HG03469 (cell line): ENCODE data around the gene TGFBR3.
"Not testable (repeated sequence)": the region's sequence is repeated elsewhere in the genome, so short reads cannot be mapped to it uniquely, and the experiment has no call there.

ENCODE experiments used
- ATAC-seq: cut with Tn5 transposase; IDR thresholded peaks from one replicate; pipeline ENCODE4 v1.9.1; 2021; ENCODE audit warnings: mild to moderate bottlenecking, moderate library complexity, moderate number of reproducible peaks; ENCODE audit not compliant: unreplicated experiment

The TGFBR3 gene

DNA sequence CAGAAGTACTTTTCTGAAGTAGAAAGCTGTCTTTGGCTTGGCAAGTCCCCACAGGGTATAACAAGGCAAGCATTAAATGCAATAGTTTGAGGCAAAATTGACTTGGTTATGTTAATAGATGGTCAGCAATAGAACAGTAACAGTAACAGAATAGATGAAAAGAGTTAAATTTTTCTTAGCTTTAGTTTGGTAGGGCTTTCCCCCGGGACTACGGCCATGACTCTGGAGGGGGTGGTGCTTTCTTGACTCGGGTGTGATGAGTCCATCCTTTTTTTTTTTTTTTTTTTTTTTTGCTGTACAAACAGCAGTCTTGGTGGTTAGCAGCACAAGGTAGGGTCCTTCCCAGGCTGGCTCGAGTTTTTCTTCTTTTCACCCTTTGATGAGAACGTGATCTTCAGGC is 219.3 kb downstream of the TGFBR3 start:
- not testable (repeated sequence) for ATAC-seq

DNA sequence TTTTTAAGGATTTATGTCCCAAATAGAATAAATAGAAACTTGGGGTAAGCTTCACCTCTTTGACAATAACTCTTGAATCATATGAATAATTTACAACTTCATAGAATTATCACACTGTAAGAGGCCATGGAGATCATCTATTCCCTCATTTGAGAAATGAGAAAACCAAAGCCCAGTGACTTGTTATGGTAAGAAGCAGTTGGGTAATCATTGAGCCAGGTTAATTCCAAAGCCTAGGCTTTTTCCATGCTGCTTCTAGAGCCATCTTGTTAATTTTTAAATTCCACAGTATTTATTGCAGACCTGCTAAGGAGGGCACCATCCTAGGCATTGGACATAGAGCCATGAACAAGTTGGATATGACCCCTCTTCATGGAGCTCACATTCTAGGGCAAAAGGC is 224.8 kb downstream of the TGFBR3 start:
- ATAC-seq = no peak

DNA sequence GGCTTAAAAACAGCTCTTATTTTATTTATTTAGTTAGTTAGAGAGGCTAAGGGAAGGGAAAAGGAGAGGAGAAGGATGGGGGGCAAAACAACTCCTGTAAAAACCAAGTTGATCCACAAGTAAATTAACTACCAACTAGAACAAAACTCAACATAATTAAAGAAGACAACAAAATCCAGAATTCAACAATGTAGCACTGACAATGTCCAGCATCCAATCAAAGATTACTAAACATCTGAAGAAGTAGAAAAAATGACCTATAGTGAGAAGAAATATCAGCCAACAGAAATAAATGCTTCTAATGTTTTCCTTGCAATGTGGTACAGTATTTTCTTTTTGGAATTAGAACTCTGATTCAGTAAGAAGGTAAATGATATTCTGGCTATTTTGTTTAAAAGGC is 225.2 kb downstream of the TGFBR3 start:
- ATAC-seq = no peak

DNA sequence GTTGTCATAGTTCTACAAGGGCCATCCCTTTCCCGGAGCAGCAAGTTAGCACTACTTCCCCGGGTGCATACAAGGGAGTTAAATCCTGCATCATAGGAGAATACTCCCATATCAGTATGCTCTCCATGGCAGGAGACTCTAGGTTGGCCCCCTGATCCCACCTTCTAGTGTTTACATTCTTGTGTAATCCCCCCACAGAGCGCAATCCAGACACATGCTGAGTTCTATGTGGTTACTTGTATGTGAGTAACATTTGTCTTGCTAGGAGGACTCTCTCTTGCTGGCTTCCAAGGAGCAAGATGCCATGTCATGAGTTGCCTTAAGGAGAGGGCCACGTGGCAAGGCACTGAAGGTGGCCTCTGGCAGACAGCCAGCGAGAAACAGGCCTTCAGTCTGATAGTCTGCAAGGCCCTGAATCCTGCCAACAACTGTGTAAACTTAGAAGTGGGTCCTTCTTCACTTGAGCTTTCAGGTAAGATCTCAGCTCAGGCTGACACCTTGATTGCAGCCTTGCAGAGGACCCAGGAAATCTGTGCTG is 230.0 kb downstream of the TGFBR3 start:
- ATAC-seq = no peak

DNA sequence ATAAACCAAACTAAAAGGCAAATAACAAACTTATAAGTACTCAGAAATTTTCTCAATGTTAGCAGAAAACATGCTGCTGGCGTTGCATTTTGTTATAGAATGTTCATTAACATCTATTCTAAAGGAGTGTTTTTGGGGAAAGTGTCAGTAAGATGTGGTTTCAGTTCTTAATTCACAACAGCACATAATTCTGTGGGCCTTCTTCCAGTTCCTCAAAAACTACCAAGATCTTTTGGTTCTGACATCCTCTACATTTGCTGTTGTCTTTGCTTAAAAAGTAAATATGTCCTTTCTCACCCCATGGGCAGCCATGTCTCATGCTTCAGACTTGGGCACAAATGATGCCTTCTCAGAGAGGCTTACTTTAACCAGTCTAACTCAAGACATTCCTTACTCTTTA is 232.8 kb downstream of the TGFBR3 start:
- ATAC-seq = no peak

DNA sequence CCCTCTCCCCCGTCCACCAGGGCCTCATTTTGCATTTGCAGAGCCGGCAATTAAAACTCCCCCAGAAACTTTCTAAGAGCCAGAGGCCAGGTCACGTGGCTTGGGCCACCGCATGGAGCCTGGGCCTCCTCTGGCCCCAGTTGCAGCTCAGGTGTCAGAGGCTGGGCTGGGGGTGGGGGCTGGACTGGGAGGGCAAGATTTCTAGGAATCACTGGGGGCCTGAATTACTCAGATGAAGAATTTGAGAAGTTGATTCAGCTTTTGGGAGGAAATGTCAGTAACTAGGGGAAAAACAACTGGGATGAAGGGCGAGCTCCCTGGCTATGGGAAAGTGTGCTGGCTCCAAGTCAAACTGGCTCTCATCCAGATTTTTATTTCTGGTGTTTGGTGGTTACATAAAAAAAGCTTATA is 234.3 kb downstream of the TGFBR3 start:
- ATAC-seq = no peak

DNA sequence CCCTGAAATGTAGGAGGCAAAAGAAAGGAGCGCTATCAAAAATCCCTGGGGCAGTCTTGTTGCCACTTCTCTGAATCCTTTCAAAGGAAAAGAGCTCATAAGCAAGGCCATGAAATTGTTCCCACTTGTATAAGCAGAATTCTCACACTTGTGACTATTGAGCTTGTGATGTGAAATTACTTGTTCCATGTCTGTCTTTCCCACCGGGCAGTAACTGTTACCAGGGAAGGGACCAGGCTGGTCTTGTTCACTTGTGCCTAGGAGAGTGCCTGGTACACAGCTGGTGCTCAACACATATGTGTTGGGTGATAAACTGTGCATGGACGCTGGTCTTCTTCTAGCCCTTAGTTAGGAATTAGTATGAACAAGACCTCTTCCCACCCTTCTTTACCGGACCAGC is 234.7 kb downstream of the TGFBR3 start:
- no peak for ATAC-seq

DNA sequence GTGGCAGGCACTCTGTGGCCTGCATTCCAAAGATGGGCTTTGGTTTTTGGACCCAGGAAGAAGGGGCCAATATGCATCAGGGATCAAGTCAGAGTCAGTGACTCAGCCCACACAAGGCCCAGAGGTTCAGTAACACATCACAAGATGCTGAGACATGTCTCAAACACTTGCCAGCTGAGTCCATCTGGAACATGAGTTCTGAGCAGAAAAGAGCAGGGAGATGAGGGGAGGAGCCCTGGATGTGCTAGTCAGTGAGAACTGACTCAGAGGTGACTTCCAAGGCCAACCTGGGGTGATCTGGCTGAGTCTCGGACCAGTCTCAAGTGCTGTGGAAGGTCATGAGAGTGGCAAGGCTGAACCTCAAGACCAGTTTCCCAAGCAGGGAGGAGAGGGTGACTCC is 235.2 kb downstream of the TGFBR3 start:
- ATAC-seq = no peak

DNA sequence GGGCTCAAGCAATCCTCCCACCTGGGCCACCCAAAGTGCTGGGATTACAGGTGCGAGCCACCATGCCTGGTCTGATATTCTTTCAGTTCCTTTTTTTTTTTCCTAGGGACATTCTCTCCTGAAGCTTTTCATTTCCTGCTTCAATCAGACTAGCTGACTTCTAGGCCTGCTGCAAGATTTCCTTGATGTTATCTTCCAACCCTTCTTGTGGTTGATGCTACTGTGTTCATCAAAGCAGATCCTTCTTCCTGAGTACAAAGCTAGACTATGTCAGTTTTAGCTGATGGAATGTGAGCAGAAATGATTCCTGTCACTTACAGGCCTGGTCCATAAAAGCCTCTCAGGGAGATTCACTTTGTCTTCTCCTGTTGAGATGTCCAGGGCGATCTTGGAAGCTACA is 238.9 kb downstream of the TGFBR3 start:
- no peak for ATAC-seq

DNA sequence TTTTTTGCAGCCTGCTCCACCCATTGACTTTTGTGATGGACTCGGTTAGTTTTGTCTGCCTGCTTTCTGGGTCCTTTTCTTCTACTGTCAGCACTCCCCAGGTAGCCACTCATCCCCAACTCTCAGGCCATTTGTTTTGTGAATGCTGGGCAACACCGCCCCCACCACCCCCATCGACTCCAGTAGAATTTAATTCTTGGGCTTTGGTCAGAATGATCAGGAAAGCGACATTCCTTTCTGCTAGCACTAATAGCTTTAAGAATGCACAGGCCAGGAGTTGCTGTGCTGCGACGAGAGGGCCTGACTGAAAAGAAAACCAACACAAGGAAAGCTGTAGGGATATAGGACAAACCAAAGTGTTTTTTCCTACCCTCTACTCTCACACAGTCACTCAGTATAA is 240.9 kb downstream of the TGFBR3 start:
- ATAC-seq = no peak

DNA sequence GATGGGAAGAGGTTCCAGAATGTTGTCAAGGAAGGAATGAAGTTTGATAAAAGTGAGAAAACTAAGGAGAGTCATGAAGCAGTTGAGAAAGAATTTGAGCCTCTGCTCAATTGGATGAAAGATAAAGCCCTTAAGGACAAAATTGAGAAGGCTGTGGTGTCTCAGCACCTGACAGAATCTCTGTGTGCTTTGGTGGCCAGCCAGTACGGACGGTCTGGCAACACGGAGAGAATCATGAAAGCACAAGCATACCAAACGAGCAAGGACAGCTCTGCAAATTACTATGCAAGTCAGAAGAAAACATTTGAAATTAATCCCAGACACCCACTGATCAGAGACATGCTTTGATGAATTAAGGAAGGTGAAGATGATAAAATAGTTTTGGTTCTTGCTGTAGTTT is 242.5 kb downstream of the TGFBR3 start:
- ATAC-seq = no peak

DNA sequence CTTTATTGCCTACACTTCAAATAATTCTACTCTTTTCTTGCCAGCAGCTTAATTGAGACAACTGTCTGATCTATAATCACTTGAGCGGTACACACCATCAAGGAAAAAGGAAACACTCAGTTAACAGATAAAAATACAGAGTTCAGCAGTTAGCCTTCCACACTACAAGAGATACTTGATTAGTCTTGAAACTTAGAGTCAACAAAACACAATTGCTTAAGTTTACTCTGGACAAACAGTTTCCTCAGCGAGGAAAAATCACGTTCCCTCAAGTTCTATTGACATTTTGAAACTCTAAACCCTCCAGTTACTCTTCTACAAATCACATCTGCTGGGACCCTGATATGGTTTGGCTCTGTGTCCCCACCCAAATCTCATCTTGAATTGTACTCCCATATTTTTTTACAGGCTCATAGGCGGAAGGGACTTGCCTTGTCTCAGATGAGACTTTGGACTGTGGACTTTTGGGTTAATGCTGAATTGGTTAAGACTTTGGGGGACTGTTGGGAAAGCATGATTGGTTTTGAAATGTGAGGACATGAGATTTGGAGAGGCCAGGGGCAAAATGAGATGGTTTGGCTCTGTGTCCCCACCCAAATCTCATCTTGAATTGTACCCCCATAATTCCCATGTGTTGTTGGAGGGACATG is 244.9 kb downstream of the TGFBR3 start:
- ATAC-seq = no peak

DNA sequence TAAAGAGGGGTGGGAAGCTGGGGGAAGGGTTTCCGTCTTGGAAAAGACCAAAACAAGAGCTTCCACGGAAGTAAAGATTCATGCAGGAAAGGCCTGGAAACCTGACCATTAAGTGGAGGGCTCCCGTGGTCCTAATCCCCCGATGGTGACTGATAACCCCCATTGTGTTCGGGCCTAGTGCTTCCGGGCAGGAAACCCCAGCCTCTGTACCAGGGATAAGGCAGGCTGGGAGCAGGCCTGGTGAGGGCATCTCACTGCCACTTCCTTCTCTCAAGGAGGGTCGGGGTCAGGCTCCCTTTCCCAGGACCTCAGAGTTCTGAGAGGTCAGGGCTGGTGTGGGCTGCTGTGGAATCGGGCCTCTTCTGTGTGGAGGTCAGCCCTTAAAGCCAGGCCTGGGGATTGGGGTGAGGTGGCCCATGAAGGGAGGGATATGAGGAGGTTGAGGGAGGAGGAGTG is 248.4 kb downstream of the TGFBR3 start:
- no peak for ATAC-seq

DNA sequence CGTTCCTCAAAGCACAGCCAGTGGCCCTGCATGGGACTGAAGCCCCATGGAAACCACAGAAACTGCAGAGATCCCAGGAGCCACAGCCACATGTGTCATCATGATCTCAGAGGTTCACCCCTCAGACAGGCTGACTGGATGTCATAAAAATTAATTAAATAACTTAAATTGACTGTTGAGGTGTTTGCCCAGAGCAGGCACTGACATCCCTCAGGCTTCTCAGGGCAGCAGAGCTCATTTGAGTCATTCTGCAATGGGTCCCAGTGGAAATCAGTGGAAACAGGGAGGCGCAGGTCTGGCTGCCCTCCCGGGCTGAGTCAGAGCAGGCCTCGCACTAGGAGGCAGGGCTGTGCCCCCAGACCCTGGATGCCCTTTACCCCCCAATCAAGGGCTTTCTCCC is 250.2 kb downstream of the TGFBR3 start:
- no peak for ATAC-seq

DNA sequence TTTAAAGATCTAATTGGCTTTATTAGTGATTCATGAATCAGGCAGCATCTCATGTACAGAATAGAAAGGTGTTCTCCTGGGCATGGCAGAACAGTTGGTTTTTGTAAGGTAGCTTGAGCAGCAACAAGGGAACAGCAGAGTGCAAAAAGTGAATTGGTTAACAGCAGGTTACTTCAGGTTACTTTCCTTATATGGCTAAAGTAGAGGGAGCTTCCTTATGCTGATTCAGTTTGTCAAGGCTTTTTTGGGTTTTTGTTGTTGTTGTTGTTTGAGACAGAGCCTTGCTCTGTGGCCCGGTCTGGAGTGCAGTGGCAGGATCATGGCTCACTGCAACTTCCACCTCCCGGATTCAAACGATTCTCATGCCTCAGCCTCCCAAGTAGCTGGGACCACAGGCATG is 252.5 kb downstream of the TGFBR3 start:
- no peak for ATAC-seq

DNA sequence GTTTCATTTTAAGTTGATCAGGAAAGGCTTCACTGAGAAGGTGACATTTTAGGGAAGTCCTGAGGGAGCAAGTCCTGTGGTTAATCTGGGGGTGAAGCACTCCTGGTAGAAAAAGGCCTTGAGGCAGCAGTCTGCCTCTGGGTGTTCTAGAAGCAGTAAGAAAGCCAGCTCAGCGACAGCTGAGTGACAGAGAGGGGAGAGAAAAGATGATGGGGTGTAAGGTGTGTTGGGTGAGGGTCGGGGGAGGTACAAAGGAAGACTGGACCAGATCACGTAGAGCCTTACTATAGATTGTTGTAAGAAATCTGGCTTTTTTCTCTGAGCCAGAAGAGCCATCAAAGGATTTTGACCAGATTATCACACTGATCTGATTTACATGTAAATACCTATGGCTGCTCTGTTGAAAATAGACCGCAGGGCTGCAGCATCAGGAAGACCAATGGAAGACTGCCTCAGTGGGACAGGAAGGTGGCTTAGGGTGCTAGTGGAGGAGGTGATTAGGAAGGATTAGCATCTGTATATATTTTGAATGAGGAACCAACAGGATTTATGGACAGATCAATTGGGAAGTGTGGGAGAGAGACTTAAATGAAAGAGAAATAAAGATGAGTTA is 254.1 kb downstream of the TGFBR3 start:
- no peak for ATAC-seq

DNA sequence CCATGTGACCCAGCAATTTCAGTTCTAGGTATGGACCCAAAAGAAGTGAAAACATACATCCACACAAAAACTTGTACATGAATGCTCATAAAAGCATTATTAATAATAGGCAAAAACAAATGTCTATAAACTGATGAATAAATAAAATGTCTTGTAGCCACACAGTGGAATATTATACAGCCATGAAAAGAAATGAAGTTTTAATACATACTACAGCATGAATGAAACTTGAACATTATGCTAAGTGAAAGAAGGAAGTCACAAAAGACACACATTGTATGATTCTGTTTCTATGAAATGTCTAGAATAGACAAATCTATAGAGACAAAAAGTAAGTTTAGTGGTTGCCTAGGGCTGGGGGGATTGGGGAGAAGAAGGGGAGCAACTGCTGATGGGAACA is 255.1 kb downstream of the TGFBR3 start:
- ATAC-seq = no peak
